ENCODE data around the gene PHF19. TPM values are rescaled to one million over a fixed set of nuclear protein-coding genes. Genes with fewer than 3 reads are reported as not detected.

The PHF19 gene
- total and polyA plus RNA-seq, 10 of the 15 experiments (the other 5 are each of a cell fraction or from before 2014, with no cell fraction given), result 26.0 to 133 (median 87.7) TPM

- in situ Hi-C loops (cut with MboI), result no loop called here
- H3K27ac ChIP-seq (ENCODE audit: control insufficient read depth, insufficient read depth), result no peak overlapping the region
- H3K79me2 ChIP-seq (ENCODE audit: control insufficient read depth, insufficient read depth, low read length), result no peaks in the 10 kb centered on the region; the same call in none of the 2 replicates
- H3K9me3 ChIP-seq (replicated peaks; ENCODE audit: control insufficient read depth, insufficient read depth, low read length), result no peaks in the 10 kb centered on the region
- ATAC-seq (no peak), DNase-seq (ENCODE audit: low read depth, low spot score) (no peak), FAIRE-seq (no peak)
- ChIA-PET RAD21 (ENCODE audit: unreplicated experiment) (interaction anchor here (1.1 to 3.7 kb wide), 6 partner anchors 25 to 112 kb away, joined by 3 to 34 read pairs (median 6); partner anchors contain the start of gene FBXW2), CTCF (interaction anchor here (1.2 to 6.0 kb wide), 7 partner anchors 13 to 114 kb away, joined by 4 to 70 read pairs (median 14); no protein-coding TSS in a partner anchor), POLR2A (interaction anchor here (0.8 to 2.4 kb wide), 4 partner anchors 23 to 108 kb away, joined by 3 to 11 read pairs (median 4); no protein-coding TSS in a partner anchor), SMC1A (ENCODE audit: uncharacterized antibody, unreplicated experiment) (interaction anchor here (0.9 to 4.6 kb wide), 13 partner anchors 11 to 204 kb away, joined by 3 to 57 read pairs (median 3); no protein-coding TSS in a partner anchor)
- H3K4me3 ChIP-seq, result peak overlapping the region; percentile 50
- H3K4me1 ChIP-seq (ENCODE audit: control insufficient read depth, insufficient read depth, low read length), result peaks cover 11% of the 10 kb centered on the region
- peak overlapping the region; percentile 87; the same call in 1 of the 2 replicates for H3K4me2 ChIP-seq (ENCODE audit: control insufficient read depth, insufficient read depth)
- WGBS (ENCODE audit: insufficient coverage, insufficient replicate concordance, low lambda C conversion rate, missing lambda C conversion rate), result 86% methylated on average over 15 of the region's 15 CpGs
- H3K9ac ChIP-seq (ENCODE audit: control insufficient read depth, insufficient read depth, low read length), result no peak overlapping the region
- H3K27me3 ChIP-seq (replicated peaks in 1 of 2; ENCODE audit: control insufficient read depth in 2 of 2, insufficient read depth in 2 of 2, low read length in 1 of 2), result no peaks in the 10 kb centered on the region
- intact Hi-C loops (cut with micrococcal nuclease; ENCODE audit: unreplicated experiment), result loop anchor here (2.0 kb wide), 2 partner anchors 25 to 69 kb away; partner anchors contain the start of gene PSMD5
- no TSS peak for BruUV-seq (replicated peaks)
- peaks cover 13 to 35% of the 10 kb centered on the region in 2 experiments for H3K36me3 ChIP-seq (ENCODE audit: control insufficient read depth in 2 of 2, insufficient read depth in 2 of 2, low read length in 1 of 2)
- no peaks in the 10 kb centered on the region for H4K20me1 ChIP-seq (ENCODE audit: control insufficient read depth, insufficient read depth)
- H2AFZ ChIP-seq (ENCODE audit: control insufficient read depth, low read depth, low read length), result no peak overlapping the region
- TF ChIP-seq CHD2 (IDR thresholded peaks at IDR 0.05; ENCODE audit: borderline replicate concordance, low read depth, low read length), result no peak
- no peak for TF ChIP-seq ASH2L (IDR thresholded peaks at IDR 0.05; ENCODE audit: borderline replicate concordance, low read depth)
- TF ChIP-seq ZBED1 (IDR thresholded peaks at IDR 0.05; ENCODE audit: borderline replicate concordance), result no peak
- no peak for TF ChIP-seq HSF1 (IDR thresholded peaks at IDR 0.05; ENCODE audit: low read depth, low read length)
- TF ChIP-seq, protein P1, sequence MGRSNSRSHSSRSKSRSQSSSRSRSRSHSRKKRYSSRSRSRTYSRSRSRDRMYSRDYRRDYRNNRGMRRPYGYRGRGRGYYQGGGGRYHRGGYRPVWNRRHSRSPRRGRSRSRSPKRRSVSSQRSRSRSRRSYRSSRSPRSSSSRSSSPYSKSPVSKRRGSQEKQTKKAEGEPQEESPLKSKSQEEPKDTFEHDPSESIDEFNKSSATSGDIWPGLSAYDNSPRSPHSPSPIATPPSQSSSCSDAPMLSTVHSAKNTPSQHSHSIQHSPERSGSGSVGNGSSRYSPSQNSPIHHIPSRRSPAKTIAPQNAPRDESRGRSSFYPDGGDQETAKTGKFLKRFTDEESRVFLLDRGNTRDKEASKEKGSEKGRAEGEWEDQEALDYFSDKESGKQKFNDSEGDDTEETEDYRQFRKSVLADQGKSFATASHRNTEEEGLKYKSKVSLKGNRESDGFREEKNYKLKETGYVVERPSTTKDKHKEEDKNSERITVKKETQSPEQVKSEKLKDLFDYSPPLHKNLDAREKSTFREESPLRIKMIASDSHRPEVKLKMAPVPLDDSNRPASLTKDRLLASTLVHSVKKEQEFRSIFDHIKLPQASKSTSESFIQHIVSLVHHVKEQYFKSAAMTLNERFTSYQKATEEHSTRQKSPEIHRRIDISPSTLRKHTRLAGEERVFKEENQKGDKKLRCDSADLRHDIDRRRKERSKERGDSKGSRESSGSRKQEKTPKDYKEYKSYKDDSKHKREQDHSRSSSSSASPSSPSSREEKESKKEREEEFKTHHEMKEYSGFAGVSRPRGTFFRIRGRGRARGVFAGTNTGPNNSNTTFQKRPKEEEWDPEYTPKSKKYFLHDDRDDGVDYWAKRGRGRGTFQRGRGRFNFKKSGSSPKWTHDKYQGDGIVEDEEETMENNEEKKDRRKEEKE (IDR thresholded peaks at IDR 0.05), result no peak
- TF ChIP-seq SREBF2 (IDR thresholded peaks at IDR 0.05; ENCODE audit: low read length), result no peak
- TF ChIP-seq MYB (IDR thresholded peaks at IDR 0.05; ENCODE audit: borderline replicate concordance, low read depth, low read length), result no peak
- no peak for TF ChIP-seq MTA2 (IDR thresholded peaks at IDR 0.05; ENCODE audit: low read depth)
- TF ChIP-seq HCFC1 (IDR thresholded peaks at IDR 0.05; ENCODE audit: low read length), result no peak
- no peak for TF ChIP-seq RBBP5 (conservative IDR thresholded peaks at IDR 0.05)
- TF ChIP-seq NR2C2 (IDR thresholded peaks at IDR 0.05; ENCODE audit: borderline replicate concordance, control insufficient read depth, insufficient read length, low read depth), result no peak
- no peak for TF ChIP-seq IRF5 (IDR thresholded peaks at IDR 0.05; ENCODE audit: borderline replicate concordance)
- TF ChIP-seq PRDM15 (CRISPR knock-in tag; IDR thresholded peaks at IDR 0.05), result no peak
Observed at GRCh38 chr9:120867676-120868338, 9.2 kb downstream of the PHF19 start.

All from GM12878 (cell line).